HEK293 (cell line): ENCODE data around the gene PNMA6F.

ENCODE experiments used
- CTCF ChIA-PET: fragments of 350-600 bp; formaldehyde crosslinking; extraction: SDS; loops from one replicate; lab custom pipeline; 2021; ENCODE audit warnings: antibody characterized with exemption; lab: Yijun Ruan, JAX
- POLR2A ChIA-PET: fragments of 300-600 bp; formaldehyde crosslinking; extraction: SDS; loops from one replicate; lab custom pipeline; 2020; ENCODE audit warnings: antibody characterized with exemption, inconsistent platforms; lab: Yijun Ruan, JAX
- H3K27ac ChIP-seq: fragments of 200-500 bp; sonication (Bioruptor generic); 2 replicates; pipeline ENCODE4 v1.5.1; 2014; ENCODE audit warnings: low read depth, low read length, control low read depth, inconsistent platforms; ENCODE audit errors: extremely low read depth
- H3K36me3 ChIP-seq, 2 experiments: fragments of 200-500 bp in 1 of 2; sonication (Bioruptor generic) in 1 of 2; 1 replicate in 1 of 2; 2 replicates in 1 of 2; pipeline ENCODE4 v1.5.1; 2014 to 2017; ENCODE audit warnings: inconsistent platforms in 2 of 2, low read length in 2 of 2; ENCODE audit not compliant: control insufficient read depth in 2 of 2, insufficient read depth in 1 of 2
- H3K4me1 ChIP-seq: fragments of 200-500 bp; sonication (Bioruptor generic); 2 replicates; pipeline ENCODE4 v1.5.1; 2014; ENCODE audit warnings: mild to moderate bottlenecking, low read length, inconsistent platforms; ENCODE audit not compliant: control insufficient read depth, insufficient read depth
- H3K4me3 ChIP-seq: 2 replicates; pipeline ENCODE4 v1.5.1; 2011; ENCODE audit warnings: low read depth, mild to moderate bottlenecking, control low read depth, low read length, moderate library complexity
- H3K9me3 ChIP-seq: fragments of 200-500 bp; sonication (Bioruptor generic); 2 replicates; pipeline ENCODE4 v1.5.1; 2014; ENCODE audit warnings: low read depth, low read length, inconsistent platforms; ENCODE audit not compliant: control insufficient read depth, insufficient read depth
- HOXA7 ChIP-seq: sonication (generic); formaldehyde crosslinking; IDR thresholded peaks from 2 replicates; pipeline ENCODE4 v1.8.1; 2022; ENCODE audit warnings: missing genetic modification reagents, borderline replicate concordance
- TCF7L2 ChIP-seq: IDR thresholded peaks from 2 replicates; pipeline ENCODE4 v1.6.1; 2011; ENCODE audit warnings: low read depth, mild to moderate bottlenecking, inconsistent platforms, low read length, moderate library complexity, borderline replicate concordance
- YY2 ChIP-seq: fragments of 450-650 bp; formaldehyde crosslinking; IDR thresholded peaks from 2 replicates; pipeline ENCODE4 v1.5.1; 2016; ENCODE audit warnings: missing biosample characterization, missing genetic modification characterization
- ZBTB21 ChIP-seq: fragments of 450-650 bp; formaldehyde crosslinking; IDR thresholded peaks from 2 replicates; pipeline ENCODE4 v1.5.1; 2017; ENCODE audit warnings: missing biosample characterization, missing genetic modification characterization
- ZBTB26 ChIP-seq: fragments of 450-650 bp; formaldehyde crosslinking; optimal IDR thresholded peaks from 2 replicates; pipeline ENCODE3; 2016; ENCODE audit warnings: missing biosample characterization, mild to moderate bottlenecking, missing genetic modification characterization
- ZNF138 ChIP-seq: fragments of 450-650 bp; formaldehyde crosslinking; IDR thresholded peaks from 2 replicates; pipeline ENCODE4 v1.5.1; 2016; ENCODE audit warnings: missing biosample characterization, missing genetic modification characterization, borderline replicate concordance
- ZNF155 ChIP-seq: fragments of 450-650 bp; formaldehyde crosslinking; IDR thresholded peaks from 2 replicates; pipeline ENCODE4 v1.5.1; 2016; ENCODE audit warnings: missing biosample characterization, missing genetic modification characterization
- ZNF16 ChIP-seq: fragments of 450-650 bp; formaldehyde crosslinking; IDR thresholded peaks from 2 replicates; pipeline ENCODE4 v1.5.1; 2016; ENCODE audit warnings: low read depth, missing biosample characterization, missing genetic modification characterization
- ZNF221 ChIP-seq: fragments of 450-650 bp; formaldehyde crosslinking; IDR thresholded peaks from 2 replicates; pipeline ENCODE4 v1.5.1; 2017; ENCODE audit warnings: missing biosample characterization, missing genetic modification characterization, borderline replicate concordance
- ZNF23 ChIP-seq: fragments of 450-650 bp; formaldehyde crosslinking; IDR thresholded peaks from 2 replicates; pipeline ENCODE4 v1.5.1; 2016; ENCODE audit warnings: missing biosample characterization, missing genetic modification characterization, borderline replicate concordance
- ZNF302 ChIP-seq: fragments of 450-650 bp; formaldehyde crosslinking; IDR thresholded peaks from 2 replicates; pipeline ENCODE4 v1.5.1; 2016; ENCODE audit warnings: missing biosample characterization, missing genetic modification characterization, low read depth
- ZNF449 ChIP-seq: fragments of 450-650 bp; formaldehyde crosslinking; IDR thresholded peaks from 2 replicates; pipeline ENCODE4 v1.5.1; 2017; ENCODE audit warnings: missing biosample characterization, mild to moderate bottlenecking, missing genetic modification characterization, moderate library complexity
- ZNF660 ChIP-seq: fragments of 450-650 bp; IDR thresholded peaks from 2 replicates; pipeline ENCODE4 v1.5.1; 2018; ENCODE audit warnings: missing biosample characterization, mild to moderate bottlenecking, missing genetic modification characterization
- ZNF707 ChIP-seq: fragments of 450-650 bp; formaldehyde crosslinking; IDR thresholded peaks from 2 replicates; pipeline ENCODE4 v1.5.1; 2016; ENCODE audit warnings: missing biosample characterization, missing genetic modification characterization
- TF ChIP-seq, protein P1 (sequence below): fragments of 450-650 bp; formaldehyde crosslinking; IDR thresholded peaks from 2 replicates; pipeline ENCODE4 v1.5.1; 2016; ENCODE audit warnings: missing biosample characterization, missing genetic modification characterization
- TF ChIP-seq, protein P2 (sequence below): fragments of 450-650 bp; formaldehyde crosslinking; IDR thresholded peaks from 2 replicates; pipeline ENCODE4 v1.5.1; 2016; ENCODE audit warnings: missing biosample characterization, missing genetic modification characterization
- TF ChIP-seq, protein P3 (sequence below): fragments of 450-650 bp; formaldehyde crosslinking; IDR thresholded peaks from 2 replicates; pipeline ENCODE4 v1.5.1; 2016; ENCODE audit warnings: missing biosample characterization, missing genetic modification characterization

The PNMA6F gene

GRCh38 chrX:153336121-153336894 is 14.7 kb upstream of the PNMA6F start:
- TF ChIP-seq ZNF660 (tag by site-specific recombination) (no peak), ZBTB21 (tag by site-specific recombination) (no peak), ZNF16 (tag by site-specific recombination) (no peak), YY2 (tag by site-specific recombination) (no peak), ZNF23 (tag by site-specific recombination) (no peak), TCF7L2 (no peak), ZNF221 (tag by site-specific recombination) (no peak), HOXA7 (CRISPR knock-in tag) (no peak), ZNF155 (tag by site-specific recombination) (no peak), ZNF449 (tag by site-specific recombination) (no peak), ZNF302 (tag by site-specific recombination) (no peak), ZNF138 (tag by site-specific recombination) (no peak), ZNF707 (tag by site-specific recombination) (no peak), ZBTB26 (tag by site-specific recombination) (no peak)
- TF ChIP-seq, protein P1, sequence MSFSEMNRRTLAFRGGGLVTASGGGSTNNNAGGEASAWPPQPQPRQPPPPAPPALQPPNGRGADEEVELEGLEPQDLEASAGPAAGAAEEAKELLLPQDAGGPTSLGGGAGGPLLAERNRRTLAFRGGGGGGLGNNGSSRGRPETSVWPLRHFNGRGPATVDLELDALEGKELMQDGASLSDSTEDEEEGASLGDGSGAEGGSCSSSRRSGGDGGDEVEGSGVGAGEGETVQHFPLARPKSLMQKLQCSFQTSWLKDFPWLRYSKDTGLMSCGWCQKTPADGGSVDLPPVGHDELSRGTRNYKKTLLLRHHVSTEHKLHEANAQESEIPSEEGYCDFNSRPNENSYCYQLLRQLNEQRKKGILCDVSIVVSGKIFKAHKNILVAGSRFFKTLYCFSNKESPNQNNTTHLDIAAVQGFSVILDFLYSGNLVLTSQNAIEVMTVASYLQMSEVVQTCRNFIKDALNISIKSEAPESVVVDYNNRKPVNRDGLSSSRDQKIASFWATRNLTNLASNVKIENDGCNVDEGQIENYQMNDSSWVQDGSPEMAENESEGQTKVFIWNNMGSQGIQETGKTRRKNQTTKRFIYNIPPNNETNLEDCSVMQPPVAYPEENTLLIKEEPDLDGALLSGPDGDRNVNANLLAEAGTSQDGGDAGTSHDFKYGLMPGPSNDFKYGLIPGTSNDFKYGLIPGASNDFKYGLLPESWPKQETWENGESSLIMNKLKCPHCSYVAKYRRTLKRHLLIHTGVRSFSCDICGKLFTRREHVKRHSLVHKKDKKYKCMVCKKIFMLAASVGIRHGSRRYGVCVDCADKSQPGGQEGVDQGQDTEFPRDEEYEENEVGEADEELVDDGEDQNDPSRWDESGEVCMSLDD (tag by site-specific recombination) = no peak
- TF ChIP-seq, protein P2, sequence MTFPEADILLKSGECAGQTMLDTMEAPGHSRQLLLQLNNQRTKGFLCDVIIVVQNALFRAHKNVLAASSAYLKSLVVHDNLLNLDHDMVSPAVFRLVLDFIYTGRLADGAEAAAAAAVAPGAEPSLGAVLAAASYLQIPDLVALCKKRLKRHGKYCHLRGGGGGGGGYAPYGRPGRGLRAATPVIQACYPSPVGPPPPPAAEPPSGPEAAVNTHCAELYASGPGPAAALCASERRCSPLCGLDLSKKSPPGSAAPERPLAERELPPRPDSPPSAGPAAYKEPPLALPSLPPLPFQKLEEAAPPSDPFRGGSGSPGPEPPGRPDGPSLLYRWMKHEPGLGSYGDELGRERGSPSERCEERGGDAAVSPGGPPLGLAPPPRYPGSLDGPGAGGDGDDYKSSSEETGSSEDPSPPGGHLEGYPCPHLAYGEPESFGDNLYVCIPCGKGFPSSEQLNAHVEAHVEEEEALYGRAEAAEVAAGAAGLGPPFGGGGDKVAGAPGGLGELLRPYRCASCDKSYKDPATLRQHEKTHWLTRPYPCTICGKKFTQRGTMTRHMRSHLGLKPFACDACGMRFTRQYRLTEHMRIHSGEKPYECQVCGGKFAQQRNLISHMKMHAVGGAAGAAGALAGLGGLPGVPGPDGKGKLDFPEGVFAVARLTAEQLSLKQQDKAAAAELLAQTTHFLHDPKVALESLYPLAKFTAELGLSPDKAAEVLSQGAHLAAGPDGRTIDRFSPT (tag by site-specific recombination) = no peak
- TF ChIP-seq, protein P3, sequence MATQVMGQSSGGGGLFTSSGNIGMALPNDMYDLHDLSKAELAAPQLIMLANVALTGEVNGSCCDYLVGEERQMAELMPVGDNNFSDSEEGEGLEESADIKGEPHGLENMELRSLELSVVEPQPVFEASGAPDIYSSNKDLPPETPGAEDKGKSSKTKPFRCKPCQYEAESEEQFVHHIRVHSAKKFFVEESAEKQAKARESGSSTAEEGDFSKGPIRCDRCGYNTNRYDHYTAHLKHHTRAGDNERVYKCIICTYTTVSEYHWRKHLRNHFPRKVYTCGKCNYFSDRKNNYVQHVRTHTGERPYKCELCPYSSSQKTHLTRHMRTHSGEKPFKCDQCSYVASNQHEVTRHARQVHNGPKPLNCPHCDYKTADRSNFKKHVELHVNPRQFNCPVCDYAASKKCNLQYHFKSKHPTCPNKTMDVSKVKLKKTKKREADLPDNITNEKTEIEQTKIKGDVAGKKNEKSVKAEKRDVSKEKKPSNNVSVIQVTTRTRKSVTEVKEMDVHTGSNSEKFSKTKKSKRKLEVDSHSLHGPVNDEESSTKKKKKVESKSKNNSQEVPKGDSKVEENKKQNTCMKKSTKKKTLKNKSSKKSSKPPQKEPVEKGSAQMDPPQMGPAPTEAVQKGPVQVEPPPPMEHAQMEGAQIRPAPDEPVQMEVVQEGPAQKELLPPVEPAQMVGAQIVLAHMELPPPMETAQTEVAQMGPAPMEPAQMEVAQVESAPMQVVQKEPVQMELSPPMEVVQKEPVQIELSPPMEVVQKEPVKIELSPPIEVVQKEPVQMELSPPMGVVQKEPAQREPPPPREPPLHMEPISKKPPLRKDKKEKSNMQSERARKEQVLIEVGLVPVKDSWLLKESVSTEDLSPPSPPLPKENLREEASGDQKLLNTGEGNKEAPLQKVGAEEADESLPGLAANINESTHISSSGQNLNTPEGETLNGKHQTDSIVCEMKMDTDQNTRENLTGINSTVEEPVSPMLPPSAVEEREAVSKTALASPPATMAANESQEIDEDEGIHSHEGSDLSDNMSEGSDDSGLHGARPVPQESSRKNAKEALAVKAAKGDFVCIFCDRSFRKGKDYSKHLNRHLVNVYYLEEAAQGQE (tag by site-specific recombination) = no peak
- Histone ChIP-seq H3K27ac (no peak overlapping the region), H3K4me3 (no peak overlapping the region)

More at GRCh38 chrX:153336121-153336894, 14.7 kb upstream of the PNMA6F start:
- H3K4me1 ChIP-seq = no peaks in the 10 kb centered on the region
- POLR2A ChIA-PET = no interaction called here
- CTCF ChIA-PET = no interaction called here
- H3K36me3 ChIP-seq = peaks cover 3 to 55% of the 10 kb centered on the region in 2 experiments; a peak in 2 of 3 replicates
- H3K9me3 ChIP-seq = no peaks in the 10 kb centered on the region
